HUES48 (cell line): Measurements from ENCODE around the gene LRGUK.
"Not testable (repeated sequence)": the region's sequence is repeated elsewhere in the genome, so short reads cannot be mapped to it uniquely, and the experiment has no call there.

Experiments used
- H3K27ac ChIP-seq: one replicate; pipeline ENCODE4 v1.7.0; 2013; ENCODE audit warnings: low read depth, low read length, inconsistent platforms
- H3K27me3 ChIP-seq: 2 replicates; pipeline ENCODE4 v1.6.1; 2013; ENCODE audit warnings: mild to moderate bottlenecking, low read length; ENCODE audit not compliant: control insufficient read depth, insufficient read depth
- H3K36me3 ChIP-seq: 2 replicates; pipeline ENCODE4 v1.6.1; 2013; ENCODE audit warnings: low read length; ENCODE audit not compliant: control insufficient read depth, insufficient read depth
- H3K4me1 ChIP-seq: 2 replicates; pipeline ENCODE4 v1.6.1; 2013; ENCODE audit warnings: mild to moderate bottlenecking, low read length; ENCODE audit not compliant: control insufficient read depth, insufficient read depth
- H3K4me3 ChIP-seq: 2 replicates; pipeline ENCODE4 v1.5.1; 2013; ENCODE audit warnings: mild to moderate bottlenecking, low read depth, low read length
- H3K9ac ChIP-seq: 2 replicates; pipeline ENCODE4 v1.6.1; 2013; ENCODE audit warnings: mild to moderate bottlenecking, low read depth, low read length, moderate library complexity
- H3K9me3 ChIP-seq: 2 replicates; pipeline ENCODE4 v1.6.1; 2013; ENCODE audit warnings: low read length; ENCODE audit not compliant: control insufficient read depth, insufficient read depth

LRGUK gene

GRCh38 chr7:134203186-134203889 lies 76.2 kb downstream of the LRGUK start:
- Histone ChIP-seq H3K9me3 (no peaks in the 10 kb centered on the region), H3K4me1 (no peaks in the 10 kb centered on the region), H3K4me3 (no peak overlapping the region), H3K27me3 (no peaks in the 10 kb centered on the region), H3K36me3 (no peaks in the 10 kb centered on the region), H3K9ac (no peak overlapping the region), H3K27ac (no peak overlapping the region)

GRCh38 chr7:134209322-134210015 lies 82.3 kb downstream of the LRGUK start:
- no peak overlapping the region for H3K9ac ChIP-seq

GRCh38 chr7:134210227-134210626 lies 83.1 kb downstream of the LRGUK start:
- H3K36me3 ChIP-seq = 0 out of 2 replicates have a peak, but pooled peaks cover 2% of the 10 kb centered on the region
- H3K9ac ChIP-seq = no peak overlapping the region
- no peak overlapping the region for H3K4me3 ChIP-seq
- no peak overlapping the region for H3K27ac ChIP-seq
- H3K4me1 ChIP-seq = no peaks in the 10 kb centered on the region
- no peaks in the 10 kb centered on the region for H3K27me3 ChIP-seq
- no peaks in the 10 kb centered on the region for H3K9me3 ChIP-seq

More at GRCh38 chr7:134209322-134210015, 82.3 kb downstream of the LRGUK start:
- Histone ChIP-seq H3K4me3 (no peak overlapping the region), H3K27ac (no peak overlapping the region), H3K27me3 (no peaks in the 10 kb centered on the region), H3K9me3 (no peaks in the 10 kb centered on the region), H3K4me1 (no peaks in the 10 kb centered on the region), H3K36me3 (0 out of 2 replicates have a peak, but pooled peaks cover 2% of the 10 kb centered on the region)

GRCh38 chr7:134210976-134211663 lies 84.0 kb downstream of the LRGUK start:
- Histone ChIP-seq H3K27ac (no peak overlapping the region), H3K36me3 (0 out of 2 replicates have a peak, but pooled peaks cover 2% of the 10 kb centered on the region), H3K4me1 (no peaks in the 10 kb centered on the region), H3K27me3 (no peaks in the 10 kb centered on the region), H3K9ac (no peak overlapping the region), H3K9me3 (no peaks in the 10 kb centered on the region), H3K4me3 (no peak overlapping the region)

- no peaks in the 10 kb centered on the region for H3K9me3 ChIP-seq
These were observed 84.7 kb downstream of the LRGUK start for GRCh38 chr7:134211817-134212216.

GRCh38 chr7:134212576-134213546 lies 85.7 kb downstream of the LRGUK start:
- Histone ChIP-seq H3K9ac (no peak overlapping the region), H3K4me1 (no peaks in the 10 kb centered on the region), H3K27me3 (no peaks in the 10 kb centered on the region), H3K36me3 (0 out of 2 replicates have a peak, but pooled peaks cover 2% of the 10 kb centered on the region), H3K27ac (no peak overlapping the region), H3K4me3 (no peak overlapping the region), H3K9me3 (no peaks in the 10 kb centered on the region)

More at GRCh38 chr7:134211817-134212216, 84.7 kb downstream of the LRGUK start:
- H3K27me3 ChIP-seq = no peaks in the 10 kb centered on the region
- no peaks in the 10 kb centered on the region for H3K4me1 ChIP-seq
- no peak overlapping the region for H3K9ac ChIP-seq
- H3K36me3 ChIP-seq = 0 out of 2 replicates have a peak, but pooled peaks cover 2% of the 10 kb centered on the region
- H3K4me3 ChIP-seq = no peak overlapping the region
- no peak overlapping the region for H3K27ac ChIP-seq

GRCh38 chr7:134220236-134220635 lies 93.1 kb downstream of the LRGUK start:
- H3K36me3 ChIP-seq = no peaks in the 10 kb centered on the region
- H3K4me3 ChIP-seq = no peak overlapping the region
- no peaks in the 10 kb centered on the region for H3K9me3 ChIP-seq

GRCh38 chr7:134231296-134231695 lies 104.2 kb downstream of the LRGUK start:
- not testable (repeated sequence) for H3K27me3 ChIP-seq, H3K4me1 ChIP-seq, H3K9ac ChIP-seq, H3K36me3 ChIP-seq, H3K9me3 ChIP-seq, H3K27ac ChIP-seq, H3K4me3 ChIP-seq

More at GRCh38 chr7:134220236-134220635, 93.1 kb downstream of the LRGUK start:
- H3K9ac ChIP-seq = no peak overlapping the region
- no peak overlapping the region for H3K27ac ChIP-seq
- H3K4me1 ChIP-seq = no peaks in the 10 kb centered on the region
- H3K27me3 ChIP-seq = no peaks in the 10 kb centered on the region

GRCh38 chr7:134234216-134234615 lies 107.1 kb downstream of the LRGUK start:
- H3K36me3 ChIP-seq = no peaks in the 10 kb centered on the region
- no peak overlapping the region for H3K9ac ChIP-seq
- H3K9me3 ChIP-seq = peaks cover 23% of the 10 kb centered on the region
- no peak overlapping the region for H3K4me3 ChIP-seq
- H3K27me3 ChIP-seq = no peaks in the 10 kb centered on the region
- no peaks in the 10 kb centered on the region for H3K4me1 ChIP-seq
- no peak overlapping the region for H3K27ac ChIP-seq

- H3K36me3 ChIP-seq = no peaks in the 10 kb centered on the region
- H3K4me3 ChIP-seq = no peak overlapping the region
- H3K27me3 ChIP-seq = no peaks in the 10 kb centered on the region
- no peak overlapping the region for H3K9ac ChIP-seq
- H3K9me3 ChIP-seq = no peaks in the 10 kb centered on the region
- H3K4me1 ChIP-seq = no peaks in the 10 kb centered on the region
- no peak overlapping the region for H3K27ac ChIP-seq
These were observed 118.1 kb downstream of the LRGUK start for GRCh38 chr7:134245253-134245652.
